Activated CD8-positive, alpha-beta T cell treated with anti-CD3 and anti-CD28 coated beads for 36 hours (primary cell): ENCODE data around the gene MNX1. TPM values are rescaled to one million over a fixed set of nuclear protein-coding genes. Genes with fewer than 3 reads are reported as not detected.

Experiments used
- ATAC-seq: fragments of 200-7000 bp; cut with Tn5 transposase; one replicate; pipeline ENCODE4 v1.10.0; 2021; ENCODE audit warnings: mild to moderate bottlenecking, moderate library complexity
- CTCF ChIA-PET: fragments of 350-600 bp; sonication (Branson Sonifier 250); formaldehyde crosslinking; loops from one replicate; lab custom pipeline; 2021; ENCODE audit warnings: antibody characterized with exemption; lab: Charles Lee
- POLR2A ChIA-PET: fragments of 350-600 bp; sonication (Branson Sonifier 250); formaldehyde crosslinking; loops from one replicate; lab custom pipeline; 2021; ENCODE audit warnings: antibody characterized with exemption; lab: Charles Lee
- DNase-seq: peaks from one replicate; pipeline ENCODE4 v3.0.0-alpha.2; 2020
- H3K27ac Mint-ChIP-seq: one replicate; pipeline ENCODE4 v1.8.0; 2021; ENCODE audit warnings: mild to moderate bottlenecking, mixed read lengths
- H3K27me3 Mint-ChIP-seq: one replicate; pipeline ENCODE4 v1.8.0; 2021; ENCODE audit warnings: mixed read lengths
- H3K36me3 Mint-ChIP-seq: one replicate; pipeline ENCODE4 v1.8.0; 2021; ENCODE audit warnings: low read depth, mixed read lengths
- H3K4me1 Mint-ChIP-seq: one replicate; pipeline ENCODE4 v1.8.0; 2021; ENCODE audit warnings: low read depth, mixed read lengths
- H3K4me3 Mint-ChIP-seq: one replicate; pipeline ENCODE4 v1.8.0; 2021; ENCODE audit warnings: mild to moderate bottlenecking, moderate library complexity, mixed read lengths
- H3K9me3 Mint-ChIP-seq: one replicate; pipeline ENCODE4 v1.8.0; 2021; ENCODE audit warnings: mixed read lengths
- CTCF ChIP-seq: fragments of 200-600 bp; IDR thresholded peaks from one replicate; pipeline ENCODE4 v1.8.0; 2022; ENCODE audit warnings: antibody characterized with exemption, mild to moderate bottlenecking
- intact Hi-C: fragments of 100-400 bp; cut with micrococcal nuclease; formaldehyde crosslinking; loops from one replicate; pipeline ENCODE4 v1.10.0; 2022
- total RNA-seq, 2 experiments: library from RNA; stranded (reverse); gene quantifications; one replicate each; pipeline ENCODE4 v1.2.3, GENCODE V29; 2021

Gene MNX1
- total RNA-seq, 2 experiments from 2014 or later = not detected

DNA sequence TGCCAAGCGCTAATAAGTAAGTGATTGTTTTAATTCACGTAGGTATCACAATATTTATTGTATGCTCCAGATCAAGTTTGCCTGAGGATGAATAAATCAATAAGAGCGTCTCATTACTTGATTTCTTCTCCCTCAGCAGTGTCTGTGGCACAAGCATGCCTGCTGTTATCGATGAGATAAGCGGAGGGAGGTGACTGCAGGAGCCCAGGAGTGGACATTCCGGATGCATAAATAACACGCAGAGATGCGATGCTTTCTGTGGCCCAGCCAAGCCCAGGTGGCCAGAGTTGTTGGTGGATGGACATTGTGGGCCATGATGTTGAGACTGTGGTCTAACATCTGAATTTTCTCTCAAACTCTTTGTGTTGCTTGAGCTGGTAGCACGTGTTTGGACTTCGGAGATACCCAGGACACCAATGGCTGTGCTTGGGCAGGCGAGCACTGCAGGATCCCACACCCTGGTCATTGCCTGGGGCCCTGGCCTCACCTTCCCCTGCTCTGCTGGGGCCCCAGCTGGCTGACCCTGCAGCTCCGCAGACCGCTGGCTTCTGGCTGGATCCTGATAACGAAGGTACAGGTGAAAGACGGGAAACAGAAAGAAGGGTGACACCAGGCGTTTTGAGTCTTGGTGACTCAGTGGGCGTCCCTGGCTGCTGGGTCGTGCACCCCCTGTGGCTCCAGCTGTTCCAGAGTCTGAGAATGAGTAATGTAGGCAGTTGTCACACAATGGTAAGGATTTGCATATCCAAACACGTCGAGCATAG, 31.2 kb upstream of the MNX1 start:
- ChIA-PET CTCF (no interaction called here), POLR2A (interaction anchor here (0.6 kb wide), 1 partner anchor 75 kb away, joined by 3 read pairs; no protein-coding TSS in a partner anchor)
- DNase-seq (no peak), ATAC-seq (no peak)
- no peaks in the 10 kb centered on the region for H3K9me3 Mint-ChIP-seq
- H3K27ac Mint-ChIP-seq = no peak overlapping the region
- no peaks in the 10 kb centered on the region for H3K4me1 Mint-ChIP-seq
- no peak overlapping the region for H3K4me3 Mint-ChIP-seq
- intact Hi-C loops = no loop called here
- H3K36me3 Mint-ChIP-seq = no peaks in the 10 kb centered on the region
- TF ChIP-seq CTCF = no peak
- H3K27me3 Mint-ChIP-seq = peaks cover 7% of the 10 kb centered on the region

DNA sequence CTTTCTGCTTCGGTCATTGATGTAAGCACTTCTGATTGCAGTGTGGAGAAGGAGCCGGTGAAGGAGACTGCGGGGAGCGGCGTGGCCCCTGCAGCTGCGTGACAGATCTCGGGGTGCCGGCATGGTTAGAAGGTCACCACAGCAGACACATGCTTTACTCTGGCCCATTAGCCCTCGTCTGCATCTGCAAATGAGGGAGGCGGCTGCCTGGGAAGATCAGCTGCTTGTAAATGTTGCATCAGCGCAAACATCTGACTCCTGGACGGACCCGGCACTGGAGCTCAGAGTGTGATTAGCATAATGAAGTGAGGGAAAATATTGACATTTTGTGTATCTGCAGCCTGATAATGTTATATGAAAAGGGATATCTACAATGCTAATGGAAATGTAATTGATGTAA, 30.5 kb upstream of the MNX1 start:
- ChIA-PET POLR2A (interaction anchor here (0.6 kb wide), 1 partner anchor 75 kb away, joined by 3 read pairs; no protein-coding TSS in a partner anchor), CTCF (no interaction called here)
- Mint-ChIP-seq H3K27me3 (peaks cover 10% of the 10 kb centered on the region), H3K9me3 (no peaks in the 10 kb centered on the region), H3K27ac (no peak overlapping the region), H3K36me3 (no peaks in the 10 kb centered on the region), H3K4me1 (no peaks in the 10 kb centered on the region), H3K4me3 (no peak overlapping the region)
- intact Hi-C loops = no loop called here
- ATAC-seq (no peak), DNase-seq (no peak)
- no peak for TF ChIP-seq CTCF

- intact Hi-C loops = no loop called here
- H3K4me3 Mint-ChIP-seq = no peak overlapping the region
- H3K4me1 Mint-ChIP-seq = no peaks in the 10 kb centered on the region
- no peaks in the 10 kb centered on the region for H3K36me3 Mint-ChIP-seq
- ChIA-PET CTCF (no interaction called here), POLR2A (interaction anchor here (1.7 kb wide), 1 partner anchor 15 kb away, joined by 3 read pairs; no protein-coding TSS in a partner anchor)
- DNase-seq (no peak), ATAC-seq (no peak)
- no peak for TF ChIP-seq CTCF
- H3K27me3 Mint-ChIP-seq = peaks cover 13% of the 10 kb centered on the region
- no peaks in the 10 kb centered on the region for H3K9me3 Mint-ChIP-seq
- no peak overlapping the region for H3K27ac Mint-ChIP-seq
Measured at GRCh38 chr7:157037635-157038034, 27.2 kb upstream of the MNX1 start.

DNA sequence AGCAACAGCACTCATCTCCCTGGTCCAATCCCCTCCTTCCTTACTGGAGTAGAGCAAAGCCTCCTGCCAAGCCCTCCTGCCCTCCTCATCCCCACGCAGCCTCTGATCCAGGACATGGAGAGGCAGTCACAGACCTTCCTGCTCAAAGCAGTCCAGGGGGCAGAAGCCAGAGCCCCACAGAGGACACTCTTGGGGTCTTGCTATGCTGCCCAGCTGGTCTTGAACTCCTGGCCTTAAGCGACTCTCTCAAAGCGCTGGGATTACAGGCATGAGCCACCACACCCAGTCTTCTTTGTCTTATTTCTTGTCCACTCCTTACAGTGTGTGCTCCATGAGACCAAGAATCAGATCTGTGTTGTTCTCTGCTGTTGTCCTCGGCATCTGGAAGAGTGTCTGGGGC, 26.6 kb upstream of the MNX1 start:
- CTCF ChIA-PET = no interaction called here
- Mint-ChIP-seq H3K4me3 (no peak overlapping the region), H3K27ac (no peak overlapping the region), H3K27me3 (peaks cover 15% of the 10 kb centered on the region), H3K36me3 (no peaks in the 10 kb centered on the region), H3K4me1 (no peaks in the 10 kb centered on the region), H3K9me3 (no peaks in the 10 kb centered on the region)
- no peak for TF ChIP-seq CTCF
- ATAC-seq (no peak), DNase-seq (no peak)
- POLR2A ChIA-PET = interaction anchor here (1.7 kb wide), 1 partner anchor 15 kb away, joined by 3 read pairs; no protein-coding TSS in a partner anchor
- intact Hi-C loops = no loop called here

GRCh38 chr7:157035979-157036378, 25.5 kb upstream of the MNX1 start:
- Mint-ChIP-seq H3K9me3 (no peaks in the 10 kb centered on the region), H3K4me1 (no peaks in the 10 kb centered on the region), H3K36me3 (no peaks in the 10 kb centered on the region), H3K4me3 (no peak overlapping the region), H3K27ac (no peak overlapping the region), H3K27me3 (peaks cover 21% of the 10 kb centered on the region)
- ChIA-PET POLR2A (no interaction called here), CTCF (no interaction called here)
- intact Hi-C loops = no loop called here
- DNase-seq = no peak
- ATAC-seq = no peak
- TF ChIP-seq CTCF = no peak
